GM12878 (cell line): ENCODE data around the gene SLC17A8. TPM values are rescaled to one million over a fixed set of nuclear protein-coding genes. Genes with fewer than 3 reads are reported as not detected.

Experiments
- ATAC-seq: fragments of 200-7000 bp; cut with Tn5 transposase; 3 replicates; pipeline ENCODE4 v1.9.1; 2020; ENCODE audit warnings: mild to moderate bottlenecking, moderate library complexity
- BruUV-seq: library from RNA; stranded (reverse); fragments of 400-500 nt; replicated peaks from 2 replicates; lab custom pipeline; 2021; lab: Mats Ljungman, UMichigan
- CTCF ChIA-PET: fragments of 300-600 bp; sonication (Branson Sonifier 250); formaldehyde crosslinking; extraction: SDS; loops from one replicate; lab custom pipeline; 2021; ENCODE audit warnings: inconsistent platforms; lab: Yijun Ruan, JAX
- POLR2A ChIA-PET: fragments of 350-600 bp; formaldehyde crosslinking; extraction: SDS; loops from one replicate; lab custom pipeline; 2021; ENCODE audit warnings: inconsistent platforms; lab: Charles Lee
- RAD21 ChIA-PET: fragments of 300-600 bp; sonication (Branson Sonifier 250); formaldehyde crosslinking; loops from one replicate; lab custom pipeline; 2023; ENCODE audit warnings: antibody characterized with exemption; ENCODE audit not compliant: unreplicated experiment; lab: Charles Lee
- SMC1A ChIA-PET: fragments of 300-600 bp; sonication (Branson Sonifier 250); formaldehyde crosslinking; loops from one replicate; lab custom pipeline; 2023; ENCODE audit not compliant: unreplicated experiment, uncharacterized antibody; lab: Charles Lee
- DNase-seq: peaks from one replicate; pipeline ENCODE4 v3.0.0-alpha.2; 2011; ENCODE audit warnings: low read depth, low spot score
- FAIRE-seq: peaks from 3 replicates; lab custom pipeline; 2011; peaks lifted over from hg19 to GRCh38; lab: Jason Lieb, UNC
- H2AFZ ChIP-seq: 2 replicates; pipeline ENCODE4 v1.6.0; 2011; ENCODE audit warnings: low read depth, low read length, control low read depth; ENCODE audit not compliant: control insufficient read depth
- H3K27ac ChIP-seq: 2 replicates; pipeline ENCODE4 v1.5.1; 2011; ENCODE audit warnings: control low read depth; ENCODE audit not compliant: control insufficient read depth, insufficient read depth
- H3K27me3 ChIP-seq, 2 experiments: replicated peaks in 1 of 2; 2 replicates each; pipeline versions ENCODE4 v1.6.0 to v1.6.1; 2011; ENCODE audit warnings: low read length in 1 of 2; ENCODE audit not compliant: control insufficient read depth in 2 of 2, insufficient read depth in 2 of 2
- H3K36me3 ChIP-seq, 2 experiments: 2 replicates each; pipeline ENCODE4 v1.5.1; 2011; ENCODE audit warnings: low read length in 1 of 2; ENCODE audit not compliant: control insufficient read depth in 2 of 2, insufficient read depth in 2 of 2
- H3K4me1 ChIP-seq: 2 replicates; pipeline ENCODE4 v1.6.1; 2011; ENCODE audit warnings: mild to moderate bottlenecking, low read length, moderate library complexity, mixed read lengths; ENCODE audit not compliant: control insufficient read depth, insufficient read depth
- H3K4me2 ChIP-seq: 2 replicates; pipeline ENCODE4 v1.6.0; 2011; ENCODE audit warnings: control low read depth; ENCODE audit not compliant: control insufficient read depth, insufficient read depth
- H3K4me3 ChIP-seq: fragments of 200-600 bp; sonication (generic); 2 replicates; pipeline ENCODE4 v1.5.1; 2016
- H3K79me2 ChIP-seq: 2 replicates; pipeline ENCODE4 v1.6.0; 2011; ENCODE audit warnings: low read length; ENCODE audit not compliant: control insufficient read depth, insufficient read depth
- H3K9ac ChIP-seq: 2 replicates; pipeline ENCODE4 v1.8.0; 2011; ENCODE audit warnings: low read length, control low read depth, mixed read lengths; ENCODE audit not compliant: control insufficient read depth, insufficient read depth
- H3K9me3 ChIP-seq: replicated peaks from 3 replicates; pipeline ENCODE4 v1.5.1; 2011; ENCODE audit warnings: mild to moderate bottlenecking, low read length; ENCODE audit not compliant: control insufficient read depth, insufficient read depth
- H4K20me1 ChIP-seq: 2 replicates; pipeline ENCODE4 v1.6.0; 2011; ENCODE audit not compliant: control insufficient read depth, insufficient read depth
- CHD4 ChIP-seq: fragments of 200-600 bp; sonication (generic); IDR thresholded peaks from 2 replicates; pipeline ENCODE4 v1.6.1; 2016; ENCODE audit warnings: mild to moderate bottlenecking
- LARP7 ChIP-seq: fragments of 450-650 bp; IDR thresholded peaks from 2 replicates; pipeline ENCODE4 v1.6.1; 2017; ENCODE audit warnings: mild to moderate bottlenecking
- MYB ChIP-seq: fragments of 150-350 bp; IDR thresholded peaks from 2 replicates; pipeline ENCODE4 v1.6.1; 2014; ENCODE audit warnings: mild to moderate bottlenecking, low read depth, low read length, borderline replicate concordance
- NFYA ChIP-seq: IDR thresholded peaks from 2 replicates; pipeline ENCODE4 v1.6.1; 2011; ENCODE audit warnings: low read depth, mild to moderate bottlenecking, low read length, improper control_type of control experiment, borderline replicate concordance
- PBX3 ChIP-seq: IDR thresholded peaks from 2 replicates; pipeline ENCODE4 v1.6.1; 2011; ENCODE audit warnings: mild to moderate bottlenecking, low read depth, low read length, moderate library complexity; ENCODE audit not compliant: insufficient replicate concordance
- RAD21 ChIP-seq: IDR thresholded peaks from 2 replicates; pipeline ENCODE4 v1.6.1; 2011; ENCODE audit warnings: mild to moderate bottlenecking, low read depth, low read length, moderate library complexity; ENCODE audit not compliant: insufficient read depth
- SIN3A ChIP-seq: IDR thresholded peaks from 2 replicates; pipeline ENCODE4 v1.6.1; 2012; ENCODE audit warnings: low read depth, low read length, improper control_type of control experiment
- SIX5 ChIP-seq: IDR thresholded peaks from 2 replicates; pipeline ENCODE4 v1.6.1; 2011; ENCODE audit warnings: mild to moderate bottlenecking, low read depth, low read length, moderate library complexity; ENCODE audit not compliant: severe bottlenecking
- SRF ChIP-seq, 2 experiments: IDR thresholded peaks; 2 replicates each; pipeline ENCODE4 v1.6.1; 2011; ENCODE audit warnings: low read depth in 2 of 2, low read length in 2 of 2, mild to moderate bottlenecking in 1 of 2, moderate library complexity in 1 of 2
- TCF12 ChIP-seq: IDR thresholded peaks from 2 replicates; pipeline ENCODE4 v1.6.1; 2011; ENCODE audit warnings: low read depth, mild to moderate bottlenecking, low read length
- USF2 ChIP-seq: IDR thresholded peaks from 2 replicates; pipeline ENCODE4 v1.6.1; 2011; ENCODE audit warnings: low read depth, low read length, improper control_type of control experiment, borderline replicate concordance
- WGBS: methylation state at CpG from one replicate; pipeline ENCODE4 v1.1.6; 2016; ENCODE audit warnings: low lambda C conversion rate; ENCODE audit not compliant: insufficient replicate concordance, insufficient coverage; ENCODE audit errors: missing lambda C conversion rate; 5-methylcytosine and 5-hydroxymethylcytosine counted together
- in situ Hi-C: fragments of 300-500 bp; cut with MboI; formaldehyde crosslinking; loops from 9 replicates; pipeline ENCODE4 v1.14.3; 2018; ENCODE audit warnings: mixed read lengths
- intact Hi-C: fragments of 100-400 bp; cut with micrococcal nuclease; formaldehyde crosslinking; loops from one replicate; pipeline ENCODE4 v1.14.2; 2022; ENCODE audit not compliant: unreplicated experiment
- polyA plus RNA-seq, 11 experiments: library from polyadenylated mRNA; depleted of rRNA in 4 of 11; unstranded in 6 of 11; stranded (reverse) in 5 of 11; fragments of >200 nt; fragmentation: Nextera tagmentation in 4 of 11; fragmentation: Illumina TruSeq in 1 of 11; extraction: Ambion mirVana in 4 of 11; extraction: Trizol in 1 of 11; gene quantifications; 1 replicate in 1 of 11; 2 replicates in 10 of 11; pipeline versions ENCODE4 v1.2.1 to v1.2.3, GENCODE V29; 2011 to 2016; ENCODE audit warnings: inconsistent platforms in 2 of 11, missing spikeins in 2 of 11, low read depth in 1 of 11
- total RNA-seq, 4 experiments: library from RNA; depleted of rRNA in 3 of 4; stranded (reverse); fragments of >200 nt in 3 of 4; fragmentation: Illumina TruSeq in 1 of 4; extraction: Trizol in 1 of 4; gene quantifications; 2 replicates each; pipeline versions ENCODE4 v1.2.1 to v1.2.3, GENCODE V29; 2013 to 2021
- TF ChIP-seq, protein P1 (sequence below): fragments of 450-650 bp; formaldehyde crosslinking; IDR thresholded peaks from 2 replicates; pipeline ENCODE4 v1.5.0; 2022; ENCODE audit warnings: mild to moderate bottlenecking, missing genetic modification characterization

The SLC17A8 gene
- total and polyA plus RNA-seq, 10 of the 15 experiments (the other 5 are each of a cell fraction or from before 2014, with no cell fraction given): 0.18 TPM; not detected in 9

DNA sequence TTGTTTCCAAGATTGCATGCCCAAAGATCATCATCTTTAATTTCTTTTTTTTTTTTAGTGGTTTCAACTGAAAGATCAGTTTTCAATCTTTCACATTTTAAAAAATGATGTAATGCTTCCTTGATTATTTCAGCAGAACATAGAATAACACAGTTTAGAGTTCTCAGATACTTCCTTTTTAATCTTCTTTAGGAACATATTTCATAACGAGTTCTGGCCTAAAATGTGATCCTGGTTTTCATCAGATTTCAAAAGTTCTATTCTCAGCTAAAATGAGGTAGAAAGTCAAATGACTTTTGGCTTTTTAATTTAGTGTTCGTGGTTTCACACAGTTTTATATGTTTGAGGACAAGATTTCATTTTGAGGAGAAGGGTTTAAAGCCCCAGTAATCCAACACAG, 76.8 kb downstream of the SLC17A8 start:
- H3K36me3 ChIP-seq: no peaks in the 10 kb centered on the region
- H2AFZ ChIP-seq: no peak overlapping the region
- SMC1A ChIA-PET: no interaction called here
- no TSS peak for BruUV-seq
- H3K9ac ChIP-seq: no peak overlapping the region
- ATAC-seq: no peak
- CTCF ChIA-PET: no interaction called here
- no peak for DNase-seq
- POLR2A ChIA-PET: no interaction called here
- H3K79me2 ChIP-seq: no peaks in the 10 kb centered on the region
- WGBS: 3% methylated on average over 2 of the region's 2 CpGs
- TF ChIP-seq SIN3A (no peak), USF2 (no peak)
- H3K4me1 ChIP-seq: no peaks in the 10 kb centered on the region
- intact Hi-C loops: no loop called here
- no peaks in the 10 kb centered on the region for H3K27me3 ChIP-seq
- H3K4me3 ChIP-seq: no peak overlapping the region
- H3K9me3 ChIP-seq: no peaks in the 10 kb centered on the region
- no peaks in the 10 kb centered on the region for H4K20me1 ChIP-seq
- RAD21 ChIA-PET: no interaction called here
- no peak for FAIRE-seq
- H3K4me2 ChIP-seq: no peak overlapping the region
- no peak overlapping the region for H3K27ac ChIP-seq
- in situ Hi-C loops: no loop called here

DNA sequence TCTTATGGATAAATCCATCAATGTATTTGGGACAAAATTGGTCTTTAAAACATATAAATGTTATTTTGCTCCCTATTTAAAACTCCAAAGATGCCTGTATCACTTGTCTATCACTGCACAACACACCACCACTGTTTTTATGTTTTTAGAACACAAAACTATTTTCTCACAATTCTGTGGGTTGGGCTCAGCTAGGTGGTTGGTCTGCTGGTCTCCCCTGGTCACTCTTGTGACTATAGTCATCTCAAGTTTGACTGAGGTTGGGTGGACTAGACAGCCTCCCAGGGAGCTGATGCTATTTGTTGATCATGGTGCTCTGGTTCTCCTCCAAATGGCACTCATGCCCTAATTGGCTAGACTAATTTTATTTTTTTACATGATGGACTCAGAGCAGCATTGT, 77.3 kb downstream of the SLC17A8 start:
- intact Hi-C loops (no loop called here), in situ Hi-C loops (no loop called here)
- no peaks in the 10 kb centered on the region for H3K36me3 ChIP-seq
- no peak overlapping the region for H2AFZ ChIP-seq
- H3K4me3 ChIP-seq: no peak overlapping the region
- no peaks in the 10 kb centered on the region for H3K79me2 ChIP-seq
- SMC1A ChIA-PET: interaction anchor here (0.6 kb wide), 1 partner anchor 137 kb away, joined by 3 read pairs; no protein-coding TSS in a partner anchor
- no peaks in the 10 kb centered on the region for H4K20me1 ChIP-seq
- no peaks in the 10 kb centered on the region for H3K27me3 ChIP-seq
- H3K4me1 ChIP-seq: no peaks in the 10 kb centered on the region
- H3K4me2 ChIP-seq: no peak overlapping the region
- DNase-seq (no peak), ATAC-seq (no peak), FAIRE-seq (no peak)
- CTCF ChIA-PET: no interaction called here
- TF ChIP-seq NFYA (no peak), RAD21 (no peak), CHD4 (no peak), SRF (IDR thresholded peaks at IDR 0.05; ENCODE audit: low read depth in 2 of 2, low read length in 2 of 2) (no peak), SIX5 (no peak), PBX3 (no peak), TCF12 (no peak), MYB (no peak), LARP7 (no peak)
- TF ChIP-seq, protein P1, sequence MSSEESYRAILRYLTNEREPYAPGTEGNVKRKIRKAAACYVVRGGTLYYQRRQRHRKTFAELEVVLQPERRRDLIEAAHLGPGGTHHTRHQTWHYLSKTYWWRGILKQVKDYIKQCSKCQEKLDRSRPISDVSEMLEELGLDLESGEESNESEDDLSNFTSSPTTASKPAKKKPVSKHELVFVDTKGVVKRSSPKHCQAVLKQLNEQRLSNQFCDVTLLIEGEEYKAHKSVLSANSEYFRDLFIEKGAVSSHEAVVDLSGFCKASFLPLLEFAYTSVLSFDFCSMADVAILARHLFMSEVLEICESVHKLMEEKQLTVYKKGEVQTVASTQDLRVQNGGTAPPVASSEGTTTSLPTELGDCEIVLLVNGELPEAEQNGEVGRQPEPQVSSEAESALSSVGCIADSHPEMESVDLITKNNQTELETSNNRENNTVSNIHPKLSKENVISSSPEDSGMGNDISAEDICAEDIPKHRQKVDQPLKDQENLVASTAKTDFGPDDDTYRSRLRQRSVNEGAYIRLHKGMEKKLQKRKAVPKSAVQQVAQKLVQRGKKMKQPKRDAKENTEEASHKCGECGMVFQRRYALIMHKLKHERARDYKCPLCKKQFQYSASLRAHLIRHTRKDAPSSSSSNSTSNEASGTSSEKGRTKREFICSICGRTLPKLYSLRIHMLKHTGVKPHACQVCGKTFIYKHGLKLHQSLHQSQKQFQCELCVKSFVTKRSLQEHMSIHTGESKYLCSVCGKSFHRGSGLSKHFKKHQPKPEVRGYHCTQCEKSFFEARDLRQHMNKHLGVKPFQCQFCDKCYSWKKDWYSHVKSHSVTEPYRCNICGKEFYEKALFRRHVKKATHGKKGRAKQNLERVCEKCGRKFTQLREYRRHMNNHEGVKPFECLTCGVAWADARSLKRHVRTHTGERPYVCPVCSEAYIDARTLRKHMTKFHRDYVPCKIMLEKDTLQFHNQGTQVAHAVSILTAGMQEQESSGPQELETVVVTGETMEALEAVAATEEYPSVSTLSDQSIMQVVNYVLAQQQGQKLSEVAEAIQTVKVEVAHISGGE (CRISPR knock-in tag): no peak
- H3K9ac ChIP-seq: no peak overlapping the region
- H3K9me3 ChIP-seq: no peaks in the 10 kb centered on the region
- POLR2A ChIA-PET: no interaction called here
- no peak overlapping the region for H3K27ac ChIP-seq
- RAD21 ChIA-PET: interaction anchor here (2.3 kb wide), 1 partner anchor 30 kb away, joined by 8 read pairs; no protein-coding TSS in a partner anchor
- BruUV-seq: no TSS peak
